WERI-Rb-1 (cell line): ENCODE data around the gene MORC2.

Experiments used
- DNase-seq: peaks from one replicate; pipeline ENCODE4 v3.0.0-alpha.2; 2020
- H3K27ac ChIP-seq: fragments of 250-450 bp; sonication (Bioruptor Pico); 2 replicates; pipeline ENCODE4 v1.5.1; 2020; ENCODE audit warnings: mild to moderate bottlenecking, moderate library complexity
- H3K27me3 ChIP-seq: fragments of 250-450 bp; sonication (Bioruptor Pico); 2 replicates; pipeline ENCODE4 v1.5.1; 2021; ENCODE audit warnings: mild to moderate bottlenecking, low read depth, moderate library complexity; ENCODE audit not compliant: insufficient read depth, severe bottlenecking
- H3K36me3 ChIP-seq: fragments of 250-450 bp; sonication (Bioruptor Pico); 2 replicates; pipeline ENCODE4 v1.5.1; 2020; ENCODE audit warnings: mild to moderate bottlenecking, moderate library complexity
- H3K4me3 ChIP-seq: 2 replicates; pipeline ENCODE4 v1.5.1; 2011; ENCODE audit warnings: low read depth, mild to moderate bottlenecking, control low read depth, low read length
- H3K9me3 ChIP-seq: fragments of 250-450 bp; sonication (Bioruptor Pico); 2 replicates; pipeline ENCODE4 v1.5.1; 2021; ENCODE audit warnings: mild to moderate bottlenecking, moderate library complexity; ENCODE audit not compliant: severe bottlenecking
- TF ChIP-seq, protein P1 (sequence below): IDR thresholded peaks from 2 replicates; pipeline ENCODE4 v1.5.1; 2011; ENCODE audit warnings: low read depth, mild to moderate bottlenecking, control low read depth, inconsistent platforms, low read length

The MORC2 gene

GRCh38 chr22:30931541-30932300, 36.9 kb downstream of the MORC2 start:
- peaks cover 98% of the 10 kb centered on the region for H3K36me3 ChIP-seq
- TF ChIP-seq, protein P1, sequence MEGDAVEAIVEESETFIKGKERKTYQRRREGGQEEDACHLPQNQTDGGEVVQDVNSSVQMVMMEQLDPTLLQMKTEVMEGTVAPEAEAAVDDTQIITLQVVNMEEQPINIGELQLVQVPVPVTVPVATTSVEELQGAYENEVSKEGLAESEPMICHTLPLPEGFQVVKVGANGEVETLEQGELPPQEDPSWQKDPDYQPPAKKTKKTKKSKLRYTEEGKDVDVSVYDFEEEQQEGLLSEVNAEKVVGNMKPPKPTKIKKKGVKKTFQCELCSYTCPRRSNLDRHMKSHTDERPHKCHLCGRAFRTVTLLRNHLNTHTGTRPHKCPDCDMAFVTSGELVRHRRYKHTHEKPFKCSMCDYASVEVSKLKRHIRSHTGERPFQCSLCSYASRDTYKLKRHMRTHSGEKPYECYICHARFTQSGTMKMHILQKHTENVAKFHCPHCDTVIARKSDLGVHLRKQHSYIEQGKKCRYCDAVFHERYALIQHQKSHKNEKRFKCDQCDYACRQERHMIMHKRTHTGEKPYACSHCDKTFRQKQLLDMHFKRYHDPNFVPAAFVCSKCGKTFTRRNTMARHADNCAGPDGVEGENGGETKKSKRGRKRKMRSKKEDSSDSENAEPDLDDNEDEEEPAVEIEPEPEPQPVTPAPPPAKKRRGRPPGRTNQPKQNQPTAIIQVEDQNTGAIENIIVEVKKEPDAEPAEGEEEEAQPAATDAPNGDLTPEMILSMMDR = no peak

DNA sequence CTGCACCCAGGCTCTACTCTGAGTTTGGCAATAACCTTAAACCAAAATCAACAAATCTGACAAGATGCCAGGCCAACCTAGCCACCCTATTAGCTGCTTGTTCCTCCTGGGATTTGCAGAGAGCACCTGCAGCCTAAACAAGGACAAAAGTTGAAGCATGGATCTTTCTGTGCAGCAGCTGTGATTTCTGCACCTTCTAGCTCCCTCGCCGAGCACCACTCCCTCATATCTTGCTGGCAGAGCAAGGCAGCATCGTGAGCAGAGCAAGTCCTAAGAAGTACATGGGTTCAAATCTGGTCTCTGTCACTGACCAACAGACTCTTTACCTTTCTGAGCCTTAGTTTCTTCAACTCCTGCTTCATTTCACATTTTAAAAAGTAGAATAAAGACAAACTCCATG, 38.3 kb downstream of the MORC2 start:
- Histone ChIP-seq H3K27me3 (no peaks in the 10 kb centered on the region), H3K27ac (no peak overlapping the region), H3K9me3 (no peaks in the 10 kb centered on the region), H3K36me3 (peaks cover 96% of the 10 kb centered on the region), H3K4me3 (no peak overlapping the region)
- DNase-seq = no peak
- TF ChIP-seq, protein P1 = no peak

More at GRCh38 chr22:30931541-30932300, 36.9 kb downstream of the MORC2 start:
- no peak overlapping the region for H3K4me3 ChIP-seq
- no peak overlapping the region for H3K27ac ChIP-seq
- no peaks in the 10 kb centered on the region for H3K27me3 ChIP-seq
- no peak for DNase-seq
- no peaks in the 10 kb centered on the region for H3K9me3 ChIP-seq

DNA sequence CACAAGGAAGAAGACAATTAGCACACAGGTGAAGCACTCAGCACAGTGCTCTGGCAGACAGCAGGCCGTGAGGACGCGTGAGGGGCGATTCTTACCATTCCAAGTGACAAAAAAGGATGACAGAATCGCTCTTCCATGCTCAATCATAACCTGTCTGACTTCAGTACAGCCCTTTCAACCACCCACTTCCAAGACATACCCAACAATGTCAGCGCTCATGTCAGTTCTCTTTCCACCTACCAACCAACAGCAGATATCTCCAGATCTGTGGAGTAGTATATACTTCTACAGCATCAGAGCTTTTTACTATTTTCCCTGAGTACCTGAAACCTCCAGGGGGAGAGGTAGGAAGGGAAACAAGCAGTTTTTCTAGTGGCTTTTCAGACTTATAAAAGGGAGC, 40.2 kb downstream of the MORC2 start:
- peaks cover 87% of the 10 kb centered on the region for H3K36me3 ChIP-seq
- no peaks in the 10 kb centered on the region for H3K27me3 ChIP-seq

GRCh38 chr22:30927806-30928205, 40.8 kb downstream of the MORC2 start:
- H3K27ac ChIP-seq = no peak overlapping the region
- TF ChIP-seq, protein P1 = no peak
- no peak overlapping the region for H3K4me3 ChIP-seq
- no peak for DNase-seq
- H3K9me3 ChIP-seq = no peaks in the 10 kb centered on the region
- H3K27me3 ChIP-seq = no peaks in the 10 kb centered on the region
- H3K36me3 ChIP-seq = peaks cover 84% of the 10 kb centered on the region

More for the DNA sequence above, 40.2 kb downstream of the MORC2 start:
- Histone ChIP-seq H3K9me3 (no peaks in the 10 kb centered on the region), H3K4me3 (no peak overlapping the region), H3K27ac (no peak overlapping the region)
- TF ChIP-seq, protein P1 = no peak
- DNase-seq = no peak

- no peaks in the 10 kb centered on the region for H3K27me3 ChIP-seq
- H3K4me3 ChIP-seq = no peak overlapping the region
- TF ChIP-seq, protein P1 = no peak
- H3K36me3 ChIP-seq = peaks cover 73% of the 10 kb centered on the region
- no peak overlapping the region for H3K27ac ChIP-seq
- H3K9me3 ChIP-seq = no peaks in the 10 kb centered on the region
- DNase-seq = no peak
These were observed 41.9 kb downstream of the MORC2 start for GRCh38 chr22:30926706-30927105.

DNA sequence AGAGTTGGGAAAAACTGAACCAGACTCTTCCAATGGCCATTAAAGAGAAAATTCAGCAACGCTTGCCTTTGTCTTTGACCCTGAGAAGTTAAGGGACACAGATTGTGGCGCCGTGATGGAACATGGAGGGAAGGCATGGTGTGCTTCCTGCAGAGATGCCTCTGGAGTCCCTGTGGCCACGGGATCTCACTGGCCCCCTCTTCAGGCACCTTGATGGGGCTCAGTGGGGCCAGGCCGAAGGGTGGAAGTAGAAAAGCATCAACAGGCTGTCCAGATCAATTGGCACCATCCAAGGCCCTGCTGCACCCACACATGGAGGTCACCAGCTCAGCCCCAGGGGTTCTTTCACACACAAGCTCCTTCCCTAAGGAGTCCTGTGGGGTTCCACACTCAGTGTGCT, 42.9 kb downstream of the MORC2 start:
- Histone ChIP-seq H3K27me3 (no peaks in the 10 kb centered on the region), H3K27ac (no peak overlapping the region), H3K36me3 (peaks cover 63% of the 10 kb centered on the region), H3K9me3 (no peaks in the 10 kb centered on the region), H3K4me3 (no peak overlapping the region)
- TF ChIP-seq, protein P1 = no peak
- DNase-seq = no peak
